Measurements from ENCODE around the gene RPL5. TPM values are rescaled to one million over a fixed set of nuclear protein-coding genes. Genes with fewer than 3 reads are reported as not detected.
A peak's percentile ranks its signal among the peaks of the same experiment; 100 is the strongest.

Gene RPL5
- polyA plus RNA-seq, 3 donors, result 2,400 to 2,768 (median 2,439) TPM

DNA sequence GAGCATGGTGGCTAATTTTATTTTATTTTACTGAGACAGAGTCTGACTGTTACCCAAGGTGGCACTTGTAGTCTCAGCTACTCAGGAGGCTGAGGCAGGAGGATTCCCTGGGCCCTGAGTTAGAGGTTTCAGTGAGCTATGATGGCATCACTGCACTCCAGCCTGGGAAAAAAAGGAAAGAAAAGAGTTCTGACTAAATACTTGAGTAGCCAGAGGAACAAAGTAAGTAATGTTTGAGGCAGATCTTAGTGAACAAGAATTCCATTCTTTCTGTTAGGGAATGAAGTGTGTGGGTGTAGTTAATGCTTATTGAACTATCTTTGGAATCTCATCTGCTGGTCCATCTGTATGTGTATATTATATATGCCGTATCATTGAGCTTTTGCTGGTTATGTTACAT is 33.9 kb upstream of the RPL5 start:
- DNase-seq, result no peak

DNA sequence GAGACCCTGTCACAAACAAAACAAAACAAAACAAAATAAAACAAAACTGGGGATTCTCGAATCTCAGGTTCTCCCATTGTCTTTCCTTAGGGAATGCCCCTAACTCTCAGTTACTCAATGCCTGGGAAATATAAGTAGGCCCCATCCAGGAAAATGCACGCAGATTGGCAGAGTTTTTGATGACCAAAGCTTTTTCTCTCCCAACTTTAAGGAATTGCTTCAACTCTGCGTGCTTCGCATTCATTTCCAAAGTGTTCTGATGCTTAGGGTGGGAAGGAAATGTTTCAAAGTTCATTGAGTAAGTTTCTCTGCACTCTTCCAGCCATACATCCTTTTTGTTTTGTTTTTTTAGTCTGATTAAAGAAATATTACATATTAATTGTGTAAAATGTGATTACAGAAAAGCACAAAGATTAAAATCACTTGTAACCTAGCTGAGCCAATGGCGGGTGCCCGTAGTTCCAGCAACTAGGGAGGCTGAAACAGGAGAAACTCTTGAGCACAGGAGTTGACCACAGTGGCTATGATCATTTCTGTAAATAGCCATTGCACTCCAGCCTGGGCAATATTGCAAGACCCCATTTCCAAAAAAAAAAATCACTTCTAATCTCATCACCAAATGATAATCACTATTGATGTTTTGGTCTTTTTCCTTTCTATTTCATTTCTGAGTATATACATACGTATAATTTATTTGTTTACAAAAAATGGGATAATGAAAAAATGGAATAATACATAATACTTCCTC is 28.5 kb upstream of the RPL5 start:
- DNase-seq, result no peak

DNA sequence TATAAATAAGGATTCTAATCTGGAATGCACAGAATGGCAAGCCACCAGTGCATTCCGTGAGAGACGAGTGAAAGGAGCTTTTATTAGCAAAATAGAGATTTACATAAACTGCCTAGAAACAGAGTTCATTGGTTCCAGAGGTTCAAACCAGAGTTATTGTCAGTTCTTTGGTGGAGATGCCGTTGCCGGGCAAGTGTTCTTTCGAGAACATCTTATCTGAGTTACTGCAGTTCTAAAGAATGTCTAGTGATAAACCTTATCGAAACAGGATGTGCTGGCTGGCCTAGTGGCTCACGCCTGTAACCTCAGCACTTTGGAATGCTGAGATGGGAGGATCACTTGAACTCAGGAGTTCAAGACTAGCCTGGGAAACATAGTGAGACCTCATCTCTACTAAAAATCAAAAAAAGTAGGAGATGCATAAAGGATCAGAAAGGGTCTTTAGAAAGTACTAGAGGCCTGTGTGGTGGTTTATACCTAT is 27.1 kb upstream of the RPL5 start:
- DNase-seq, result peak; percentile 44

DNA sequence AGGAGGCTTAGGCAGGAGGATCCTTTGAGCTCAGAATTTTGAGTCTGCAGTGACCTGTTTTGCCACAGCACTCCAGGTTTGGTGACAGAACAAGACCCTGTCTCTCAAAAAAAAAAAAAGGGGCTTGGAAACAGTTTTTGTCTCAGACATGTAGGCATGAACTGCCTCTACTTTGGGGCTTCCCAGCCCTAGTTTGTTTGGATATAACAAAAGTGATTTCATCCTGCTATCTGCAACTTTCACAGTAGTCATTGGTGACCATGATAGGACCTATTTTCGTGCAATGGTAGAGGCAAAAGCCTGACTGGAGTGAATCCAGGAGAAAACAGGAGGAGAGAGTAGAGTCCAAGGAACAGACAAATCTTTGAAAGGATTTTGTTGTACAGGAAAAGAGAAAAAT is 26.6 kb upstream of the RPL5 start:
- DNase-seq, result no peak

DNA sequence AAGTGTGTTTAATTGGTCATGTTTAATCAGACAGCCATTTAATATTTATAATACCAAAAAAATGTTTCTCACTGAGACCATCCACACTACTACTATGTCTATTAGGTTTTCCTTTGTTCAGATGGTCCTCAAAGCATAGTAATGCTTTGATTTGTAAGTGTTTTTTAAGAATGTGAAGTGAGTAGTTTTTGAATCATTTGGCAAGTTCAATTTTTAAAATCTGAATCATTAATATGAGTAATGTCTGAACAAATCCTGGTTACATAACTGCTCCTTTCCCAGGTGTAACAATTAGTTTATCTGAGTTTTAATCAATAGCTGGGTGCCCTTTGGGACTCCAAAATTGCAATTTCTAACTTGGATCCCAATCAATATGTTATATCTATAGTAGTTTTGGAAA is 23.5 kb upstream of the RPL5 start:
- DNase-seq, result no peak

DNA sequence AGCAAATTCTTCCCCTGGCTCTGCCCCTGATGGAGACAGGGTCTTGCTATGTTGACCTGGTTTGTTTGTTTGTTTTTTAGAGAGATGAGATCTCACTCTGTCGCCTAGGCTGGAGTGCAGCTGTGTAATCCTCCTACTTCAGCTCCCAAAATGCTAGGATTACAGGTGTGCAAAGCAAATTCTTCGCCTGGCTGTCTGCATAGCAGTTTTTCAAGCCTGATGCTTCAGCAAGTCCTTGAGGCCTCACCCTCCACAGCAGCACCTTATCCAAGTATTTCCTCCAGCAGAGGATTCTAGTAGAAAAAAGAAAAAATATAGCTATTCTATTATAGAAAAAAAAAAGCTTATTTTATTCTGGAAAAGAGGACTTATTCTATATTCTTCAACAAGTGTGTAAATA is 15.1 kb upstream of the RPL5 start:
- DNase-seq, result no peak

DNA sequence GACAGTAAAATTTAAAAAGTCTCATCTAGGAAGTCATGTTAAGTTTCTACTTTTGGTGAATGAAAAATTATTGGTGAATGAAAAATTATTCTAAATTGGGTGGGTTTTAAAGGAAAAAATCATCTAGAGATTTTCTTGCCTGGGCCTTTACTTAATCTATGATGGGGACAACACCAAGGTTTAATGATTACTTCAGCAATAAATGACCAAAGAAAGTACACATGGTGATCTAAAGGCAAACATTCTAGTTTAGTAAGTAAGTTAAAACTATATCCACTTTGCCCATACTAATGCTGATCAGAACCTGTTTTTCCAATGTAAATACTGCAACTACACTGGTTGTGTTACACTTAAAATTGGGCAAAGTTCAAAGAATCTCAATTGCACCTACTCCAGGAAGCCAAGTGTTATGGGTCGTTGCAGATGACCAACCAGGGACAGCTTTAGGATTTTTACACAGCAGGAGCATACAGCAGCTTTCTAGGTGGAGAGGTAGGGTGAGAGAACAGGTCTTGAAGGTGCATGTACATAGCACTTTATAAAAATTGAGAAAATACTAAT is 14.6 kb upstream of the RPL5 start:
- no peak for DNase-seq

DNA sequence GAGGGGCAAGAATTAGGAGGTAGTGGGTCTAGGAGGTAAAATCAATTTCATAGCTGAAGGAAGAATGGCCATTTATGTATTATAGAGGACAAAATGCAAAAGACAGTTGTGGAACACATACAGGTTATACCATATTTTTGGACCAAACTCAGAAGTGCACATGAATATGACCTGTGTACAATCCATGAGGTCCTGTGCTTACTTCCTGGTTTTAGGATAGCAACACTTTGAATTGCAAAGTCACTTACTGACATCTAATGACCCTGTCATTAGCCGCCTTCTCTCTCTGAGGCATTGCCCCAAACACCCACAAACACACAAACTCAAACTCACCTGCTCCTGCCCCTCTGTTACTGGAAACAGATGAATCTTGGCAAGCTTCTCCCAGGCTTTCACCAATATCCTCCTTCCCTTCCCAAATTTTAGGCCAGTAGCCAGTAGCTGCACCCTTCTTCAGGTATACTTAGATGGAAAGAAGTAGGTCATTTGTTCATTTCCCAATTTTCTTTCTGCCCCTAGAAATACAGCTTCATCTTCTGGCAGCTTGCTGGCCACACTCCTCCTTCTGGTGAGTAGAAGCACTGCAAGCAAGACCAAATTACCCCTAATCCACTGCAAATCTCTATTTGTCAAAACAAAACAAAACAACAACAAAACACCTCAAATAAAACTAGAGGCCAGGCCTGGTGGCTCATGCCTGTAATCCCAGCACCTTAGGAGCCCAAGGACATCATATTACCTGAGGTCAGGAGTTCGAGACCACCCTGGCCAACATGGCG is 13.7 kb upstream of the RPL5 start:
- DNase-seq, result no peak

DNA sequence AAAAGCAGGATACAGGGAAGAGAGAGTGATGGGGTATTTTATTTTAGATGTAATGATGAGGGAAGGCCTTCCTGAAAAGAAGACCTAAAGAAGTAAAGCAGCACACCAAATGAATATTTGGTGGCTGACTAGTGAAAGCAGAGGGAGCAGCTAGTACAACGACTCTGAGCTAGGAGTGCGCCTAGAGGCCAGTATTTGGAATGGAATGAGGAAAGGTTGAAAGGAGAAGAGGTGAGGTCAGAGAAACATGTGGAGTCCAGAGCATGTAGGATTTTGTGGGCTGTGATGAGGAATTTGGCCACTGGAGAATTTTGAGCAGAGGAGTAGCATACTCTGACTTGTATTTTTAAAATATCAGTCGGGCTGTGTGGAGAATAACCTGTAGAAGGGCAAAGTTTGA is 11.8 kb upstream of the RPL5 start:
- DNase-seq, result no peak

DNA sequence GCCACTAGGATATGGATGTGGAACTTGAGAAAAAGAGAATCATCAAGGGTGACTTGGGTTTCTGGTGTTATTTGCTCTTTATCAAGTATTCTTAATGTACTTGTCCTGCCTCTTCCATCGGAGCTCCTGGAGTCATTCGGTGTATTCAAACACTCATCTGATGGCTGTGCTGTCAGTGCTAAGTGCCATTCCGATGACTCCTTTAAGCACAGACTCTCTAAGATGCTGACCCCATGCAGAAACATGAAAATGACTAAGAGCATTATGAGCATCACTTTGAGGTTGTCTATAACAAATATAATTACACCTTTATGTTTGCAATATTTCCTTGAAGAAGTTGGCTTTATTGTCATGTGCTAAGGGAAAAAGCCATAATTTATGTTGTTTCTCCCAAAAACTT is 11.3 kb upstream of the RPL5 start:
- no peak for DNase-seq

DNA sequence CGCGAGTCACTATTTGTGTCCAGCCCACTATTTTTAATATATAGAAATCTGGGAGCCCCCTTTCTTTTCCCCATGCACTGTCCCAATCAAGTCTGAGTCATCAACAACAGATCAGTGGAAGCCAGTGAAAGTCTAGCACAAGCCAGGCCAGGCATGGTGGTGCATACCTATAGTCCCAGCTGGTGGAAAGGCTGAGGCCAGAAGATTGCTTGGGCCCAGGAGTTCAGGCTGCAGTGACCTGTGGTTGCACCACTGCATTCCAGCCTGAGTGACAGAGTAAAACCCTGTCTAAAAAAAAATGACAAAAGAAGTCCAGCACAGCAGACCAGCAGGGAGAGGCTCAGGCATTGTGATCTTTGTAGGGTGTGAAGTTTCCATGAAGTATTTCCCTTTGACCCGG is 9.0 kb upstream of the RPL5 start:
- no peak for DNase-seq

DNA sequence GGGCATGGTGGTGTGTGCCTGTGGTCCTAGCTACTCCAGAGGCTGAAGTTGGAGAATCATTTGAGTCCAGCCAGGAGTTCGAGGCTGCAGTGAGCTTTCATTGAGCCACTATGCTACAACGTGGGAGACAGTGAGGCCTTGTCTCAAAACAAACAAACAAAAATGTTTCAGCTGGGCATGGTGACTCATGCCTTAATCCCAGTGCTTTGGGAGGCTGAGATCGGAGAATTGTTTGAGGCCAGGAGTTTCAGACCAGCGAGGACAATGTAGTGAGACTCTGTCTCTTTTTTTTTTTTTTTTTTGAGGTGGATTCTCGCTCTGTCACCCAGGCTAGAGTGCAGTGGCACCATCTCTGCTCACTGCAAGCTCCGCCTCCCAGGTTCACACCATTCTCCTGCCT is 5.0 kb upstream of the RPL5 start:
- DNase-seq, result no peak

DNA sequence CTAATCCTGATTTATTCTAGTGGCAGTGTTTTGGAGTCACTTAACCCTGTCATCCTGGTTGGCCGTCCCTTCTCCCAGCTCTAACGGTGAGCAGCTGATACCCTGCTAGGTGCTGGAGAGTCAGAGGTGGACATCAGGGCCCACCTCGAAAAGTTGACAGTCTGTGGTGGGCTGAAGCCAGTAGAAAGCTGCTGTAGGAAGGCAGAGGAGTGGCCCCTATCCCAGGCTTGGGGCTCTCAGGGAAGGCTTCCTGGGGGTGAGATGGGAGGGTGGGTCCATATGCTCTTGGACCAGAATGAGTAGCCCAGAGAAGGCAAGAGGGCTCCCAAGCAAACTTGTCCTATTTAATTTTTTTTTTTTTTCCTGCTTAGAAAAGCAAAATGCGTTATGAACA is 475 bp upstream of the RPL5 start:
- no peak for DNase-seq

DNA sequence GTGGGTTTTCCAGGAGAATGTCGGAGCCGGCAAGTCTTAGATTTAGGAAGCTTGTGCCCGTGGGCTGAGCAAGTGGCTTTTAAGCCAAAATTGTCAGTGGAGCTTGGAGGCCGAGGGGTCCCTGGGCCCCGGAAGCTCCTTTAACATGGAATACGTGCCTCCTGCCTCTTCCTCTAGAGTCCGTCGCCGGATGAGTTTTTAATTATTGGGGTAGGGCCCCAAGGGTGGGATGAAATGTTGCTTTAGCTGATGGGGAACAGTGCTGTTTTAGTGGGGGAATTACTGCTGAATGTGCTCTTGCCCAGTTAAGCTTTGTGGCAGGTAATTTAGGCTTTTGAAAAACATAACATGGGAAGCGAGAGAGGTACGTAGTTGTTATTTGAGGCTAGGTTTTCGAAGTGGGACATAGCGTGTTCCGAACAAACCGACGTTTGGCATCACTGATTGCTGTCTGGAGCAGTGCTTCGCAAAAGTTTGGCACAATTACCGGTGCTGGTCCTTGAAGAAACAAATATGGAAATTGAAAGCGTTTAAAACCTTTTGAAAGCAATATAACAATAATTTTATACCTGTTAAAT is 786 bp downstream of the RPL5 start:
- no peak for DNase-seq

DNA sequence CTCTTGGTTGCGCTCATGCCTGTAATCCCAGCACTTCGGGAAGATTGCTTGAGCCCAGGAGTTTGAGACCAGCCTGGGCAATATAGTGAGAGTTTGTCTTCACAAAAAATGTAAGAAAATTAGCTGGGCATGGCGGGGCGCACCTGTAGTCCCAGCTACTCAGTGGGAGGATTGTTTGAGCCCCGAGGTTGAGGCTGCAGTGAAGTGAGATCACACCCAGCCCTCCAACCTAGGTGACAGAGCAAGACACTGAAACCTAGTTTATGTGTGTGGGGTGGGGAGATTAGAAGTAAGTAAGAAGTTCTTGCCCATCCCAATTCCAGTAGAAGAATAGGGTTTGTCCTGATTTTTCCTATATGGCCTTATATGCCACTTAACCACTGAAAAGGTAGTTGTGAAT is 2.0 kb downstream of the RPL5 start:
- no peak for DNase-seq

DNA sequence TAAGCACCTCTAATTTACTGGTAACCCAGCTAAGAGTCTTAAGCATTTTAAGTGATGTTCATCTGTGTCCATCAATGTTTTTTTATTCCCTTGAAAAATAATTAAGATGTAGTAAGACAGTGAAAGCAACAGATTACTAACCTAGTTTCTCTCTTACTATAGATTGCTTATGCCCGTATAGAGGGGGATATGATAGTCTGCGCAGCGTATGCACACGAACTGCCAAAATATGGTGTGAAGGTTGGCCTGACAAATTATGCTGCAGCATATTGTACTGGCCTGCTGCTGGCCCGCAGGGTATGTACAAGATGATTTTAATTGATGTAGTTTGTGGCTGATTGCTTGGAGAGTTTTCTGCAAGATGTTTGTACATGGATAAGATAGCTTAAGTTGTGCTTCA is 2.8 kb downstream of the RPL5 start:
- no peak for DNase-seq

DNA sequence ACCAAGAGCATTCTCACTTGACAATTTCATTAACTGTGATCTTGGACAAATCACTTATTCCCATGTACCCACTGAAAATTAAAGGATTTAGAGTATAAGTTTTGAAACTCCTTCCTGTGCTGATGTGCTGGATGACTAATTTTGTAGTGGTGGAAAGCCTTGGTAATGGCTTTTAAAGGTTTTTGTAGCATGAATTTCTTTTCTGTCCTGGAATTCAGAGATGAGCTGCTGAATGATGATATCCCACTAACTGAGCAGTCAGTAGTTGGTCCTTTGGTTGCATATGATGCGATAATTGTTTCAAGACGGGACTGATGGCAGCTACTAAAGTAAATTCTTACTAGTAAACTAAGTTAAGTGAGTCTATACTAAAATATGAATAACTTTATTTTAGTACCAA is 5.2 kb downstream of the RPL5 start:
- no peak for DNase-seq

DNA sequence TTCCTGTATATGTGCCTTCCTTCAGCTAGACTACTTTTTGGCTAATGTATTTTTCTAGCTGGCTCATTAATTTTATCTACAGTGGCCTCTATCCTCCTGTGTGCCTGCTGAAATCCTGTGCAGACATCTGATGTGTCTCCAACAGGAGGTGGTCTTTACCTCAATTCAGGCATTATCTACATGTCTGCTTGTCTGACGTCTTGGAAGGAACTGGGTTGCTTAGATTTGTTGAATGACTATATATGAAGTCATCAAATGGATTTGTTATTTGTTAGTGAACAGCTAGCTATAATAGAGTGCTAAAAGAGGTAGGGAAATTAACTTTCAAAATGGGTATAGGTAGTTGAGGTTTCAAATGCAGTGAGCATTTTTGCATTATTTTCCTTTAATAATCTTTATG is 6.7 kb downstream of the RPL5 start:
- DNase-seq, result no peak

DNA sequence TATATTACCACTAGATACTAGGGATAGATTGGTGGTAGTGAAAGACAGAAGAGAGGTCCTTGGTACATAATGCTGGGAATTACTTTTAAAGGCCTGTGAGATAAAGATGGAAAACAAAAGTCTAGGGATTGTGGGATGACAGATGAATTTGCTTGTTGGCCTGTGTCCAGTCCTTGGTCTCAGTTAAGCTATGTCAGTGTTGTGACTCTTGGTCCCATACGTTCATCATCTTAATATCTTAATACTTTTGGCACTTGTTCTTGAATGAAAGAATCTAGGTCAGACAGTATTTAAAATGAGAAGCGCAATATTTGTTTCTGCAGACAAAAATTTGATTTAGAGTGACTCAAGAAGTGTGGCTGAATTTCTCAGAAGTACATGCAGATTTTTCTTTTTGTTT is 7.6 kb downstream of the RPL5 start:
- no peak for DNase-seq

DNA sequence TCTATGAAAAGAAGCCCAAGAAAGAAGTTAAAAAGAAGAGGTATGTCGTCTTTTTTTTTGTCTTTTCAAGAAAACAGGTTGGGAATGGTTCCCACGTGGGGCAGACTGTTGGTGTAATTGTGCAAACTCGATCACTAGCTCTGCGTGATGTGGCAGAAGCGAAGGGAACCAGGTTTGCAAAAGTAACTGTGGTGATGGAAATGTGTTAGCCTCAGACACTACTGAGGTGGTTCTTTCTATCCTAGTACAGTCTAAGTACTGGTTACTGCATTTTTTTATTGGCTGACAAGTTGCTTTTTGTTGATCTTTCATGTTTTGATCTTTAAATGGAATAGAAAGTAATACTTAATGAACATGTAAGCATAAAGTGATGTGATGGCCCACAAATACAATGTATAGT is 8.8 kb downstream of the RPL5 start:
- no peak for DNase-seq

DNA sequence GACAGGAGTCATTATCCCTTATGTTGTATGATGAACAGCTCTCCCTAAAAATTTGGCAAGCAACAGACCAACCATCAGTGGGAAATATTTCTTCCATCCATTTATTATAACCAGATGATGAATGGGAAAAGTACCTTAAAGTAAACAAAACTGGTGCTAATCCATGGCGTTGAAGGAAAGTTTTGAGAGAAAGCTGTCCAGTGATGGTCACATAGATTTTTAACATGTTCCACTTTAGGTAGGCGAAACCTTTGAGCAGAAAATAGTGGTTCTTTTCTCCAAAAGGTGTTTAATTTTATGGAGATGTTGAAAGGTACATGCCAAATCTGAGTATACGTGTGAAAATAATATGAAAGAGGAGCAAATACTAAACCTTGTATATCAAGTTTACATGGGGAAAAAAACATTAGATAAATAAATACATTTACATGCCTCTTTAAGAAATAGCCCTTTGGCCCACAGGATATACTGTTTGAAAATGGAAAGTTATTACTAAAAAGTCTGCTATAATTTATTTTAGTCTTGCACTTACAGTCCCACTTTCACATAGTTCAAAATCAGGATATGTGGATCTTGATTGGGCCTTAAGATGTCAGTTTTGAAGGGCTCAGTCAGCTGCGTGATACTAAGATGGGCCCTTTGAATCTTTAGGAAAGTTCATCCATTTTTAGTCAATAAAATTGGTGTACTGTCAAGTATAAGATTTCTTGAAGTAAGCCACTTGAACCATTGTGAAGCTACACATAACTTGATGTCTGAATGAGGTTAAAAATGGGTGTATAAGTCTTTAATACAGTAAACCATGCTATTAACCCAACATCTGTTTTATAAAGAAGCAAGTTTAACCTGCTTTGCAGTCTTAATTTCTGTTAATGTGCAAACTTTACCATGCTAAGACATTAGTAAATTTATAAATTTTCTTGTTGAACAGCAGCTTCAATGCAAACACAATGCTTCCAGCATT is 10.5 kb downstream of the RPL5 start:
- DNase-seq, result no peak

DNA sequence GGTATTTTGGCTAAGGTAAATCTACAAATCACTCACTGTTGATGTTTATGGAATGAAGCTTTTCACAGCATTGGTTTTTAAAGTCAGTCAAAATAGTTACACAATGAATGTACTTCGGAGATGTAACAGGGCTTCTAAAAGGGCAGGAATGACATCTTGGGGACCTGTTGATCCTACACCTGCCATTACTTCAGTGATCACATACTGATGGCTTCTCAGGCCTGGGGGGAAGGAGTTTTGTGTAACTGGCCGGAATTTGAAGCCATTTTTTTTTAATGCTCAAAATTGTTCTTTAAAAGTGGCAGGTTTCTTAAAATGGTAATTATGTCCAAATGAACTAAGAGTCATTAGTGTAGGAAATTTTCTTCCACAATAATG is 11.2 kb downstream of the RPL5 start:
- no peak for DNase-seq

Measured in renal pelvis (tissue), 4 donors.